Middle frontal gyrus (tissue), 1 donor: ENCODE results near the gene PLCH2.
"Not testable (repeated sequence)": the region's sequence is repeated elsewhere in the genome, so short reads cannot be mapped to it uniquely, and the experiment has no call there.

Experiments used
- DNase-seq: peaks from one replicate; pipeline ENCODE4 v3.0.0-alpha.2; 2015; ENCODE audit warnings: low spot score; ENCODE audit errors: extremely low spot score

The PLCH2 gene

GRCh38 chr1:2442661-2443060, 33.4 kb upstream of the PLCH2 start:
- DNase-seq: no peak

- no peak for DNase-seq
These were observed 32.6 kb upstream of the PLCH2 start for GRCh38 chr1:2443277-2444137.

DNA sequence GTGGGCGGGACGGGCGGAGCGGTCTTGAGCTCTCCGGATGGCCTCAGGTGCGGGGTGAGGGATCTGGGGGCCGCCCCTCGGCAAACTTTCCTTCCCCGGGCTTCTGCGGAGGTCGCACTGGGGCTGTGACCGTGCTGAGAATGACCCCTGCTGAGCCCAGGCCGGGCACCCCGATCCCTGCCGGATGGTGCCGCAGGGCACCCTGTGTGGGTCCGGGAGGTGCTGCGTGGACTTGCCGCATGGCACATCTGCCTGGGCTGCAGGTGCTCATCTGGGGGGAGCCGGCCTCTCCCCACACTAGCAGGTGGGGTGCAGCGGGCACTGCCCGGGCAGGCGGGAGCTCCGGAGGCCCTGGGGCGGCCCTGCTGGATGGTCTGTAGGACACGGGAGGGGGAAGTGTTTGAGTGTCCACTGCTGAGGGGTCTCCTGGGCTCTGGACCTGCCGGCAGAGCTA, 31.9 kb upstream of the PLCH2 start:
- DNase-seq: no peak

- no peak for DNase-seq
These were observed 30.8 kb upstream of the PLCH2 start for GRCh38 chr1:2445162-2445822.

DNA sequence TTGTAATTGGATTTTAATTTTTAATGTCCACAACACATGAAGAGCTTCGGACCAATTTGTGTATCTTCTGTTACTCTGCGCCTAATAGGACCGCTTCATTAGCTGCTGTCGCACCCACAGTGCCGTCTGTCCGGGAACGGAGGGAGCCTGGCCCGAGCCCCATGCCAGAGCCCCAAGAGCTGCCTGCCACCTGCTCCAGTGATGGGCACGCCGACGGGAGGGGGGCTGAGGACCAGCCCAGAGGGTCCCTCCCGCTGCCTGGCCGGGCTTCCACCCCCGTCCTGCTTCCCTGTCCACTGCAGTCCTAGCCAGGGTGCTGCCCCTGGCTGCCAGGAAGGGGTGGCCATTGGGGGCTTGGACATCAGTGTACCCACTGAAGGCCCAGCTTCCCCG, 30.3 kb upstream of the PLCH2 start:
- no peak for DNase-seq

- peak; percentile 50 for DNase-seq
These were observed 29.7 kb upstream of the PLCH2 start for GRCh38 chr1:2446394-2446793.

GRCh38 chr1:2446861-2447260, 29.2 kb upstream of the PLCH2 start:
- DNase-seq: no peak

GRCh38 chr1:2447276-2448097, 28.6 kb upstream of the PLCH2 start:
- DNase-seq: no peak

DNA sequence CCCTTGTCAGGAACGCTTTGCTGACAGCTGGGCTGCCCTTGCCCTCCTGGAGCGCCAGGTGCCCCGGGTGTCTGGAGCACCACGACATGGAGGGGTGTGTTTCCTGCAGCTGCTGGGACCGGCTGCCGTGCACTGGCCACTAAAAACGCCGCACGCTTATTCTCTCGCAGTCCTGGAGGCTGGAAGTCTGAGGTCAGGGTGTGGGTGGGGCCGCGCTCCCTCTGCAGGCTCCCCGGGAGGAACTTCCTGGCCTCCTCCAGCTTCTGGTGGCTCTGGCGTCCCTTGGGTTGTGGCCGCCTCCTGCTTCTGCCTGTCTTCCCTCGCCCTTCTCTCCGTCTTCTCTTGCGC, 28.0 kb upstream of the PLCH2 start:
- no peak for DNase-seq

DNA sequence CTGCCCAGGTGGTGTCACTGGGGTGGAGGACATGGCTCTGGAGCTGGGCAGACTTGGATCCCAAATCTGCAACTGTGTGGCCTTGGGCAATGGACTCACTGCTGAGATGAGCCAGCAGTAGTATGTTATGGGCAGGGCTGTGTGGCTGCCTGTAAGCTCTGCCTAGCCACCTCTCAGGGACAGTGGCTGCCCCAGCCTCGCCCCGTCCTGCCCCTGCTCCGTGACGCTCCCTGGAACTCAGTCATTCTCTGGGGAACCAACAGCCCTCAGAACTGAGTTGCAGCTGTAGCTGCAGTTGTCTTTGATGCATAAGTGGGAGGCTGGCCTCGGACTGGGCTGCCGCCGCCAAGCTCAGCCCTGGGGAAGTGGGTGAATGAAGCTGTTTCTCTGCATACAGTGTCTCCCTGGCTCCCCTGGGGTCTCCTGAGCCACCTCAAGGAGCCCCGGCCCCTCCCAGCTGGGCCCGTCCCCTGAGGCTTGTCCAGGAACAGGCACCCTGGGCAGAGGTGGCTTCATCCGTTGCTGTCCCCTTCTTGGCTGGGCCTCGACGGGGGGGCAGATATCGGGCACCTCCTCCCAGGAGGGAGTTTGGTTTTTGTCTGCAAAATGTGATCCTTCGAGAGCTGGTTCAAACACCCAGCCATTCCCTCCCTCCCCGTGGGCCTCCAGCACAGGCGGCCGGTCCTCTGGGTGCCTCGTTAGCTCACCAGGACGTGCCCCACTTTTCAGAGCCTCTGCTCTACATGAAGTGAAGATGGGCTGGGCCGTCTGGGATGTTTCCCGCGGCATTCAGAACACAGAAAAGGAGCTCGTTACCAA, 26.2 kb upstream of the PLCH2 start:
- DNase-seq: peak; percentile 36

GRCh38 chr1:2451741-2452140, 24.3 kb upstream of the PLCH2 start:
- DNase-seq: no peak

- DNase-seq: no peak
These were observed 23.7 kb upstream of the PLCH2 start for GRCh38 chr1:2452201-2452931.

DNA sequence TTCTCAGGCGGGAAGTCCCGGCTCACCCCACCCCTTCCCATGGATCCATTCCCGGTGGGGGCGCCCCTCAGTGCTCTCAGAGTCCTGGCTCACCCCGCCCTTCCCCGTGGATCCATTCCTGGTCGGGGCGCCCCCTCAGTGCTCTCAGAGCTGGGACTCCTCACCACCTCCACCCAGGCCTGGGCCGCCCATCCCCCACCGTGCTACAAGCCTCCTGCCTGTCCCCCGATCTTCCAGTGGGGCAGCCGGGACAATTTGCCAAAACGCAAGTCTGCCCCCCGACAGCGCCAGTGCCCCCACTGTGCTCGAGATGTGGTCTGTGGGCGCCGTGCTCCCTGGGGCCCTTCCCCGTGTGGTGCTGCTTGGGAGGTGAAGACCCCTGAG, 23.2 kb upstream of the PLCH2 start:
- DNase-seq: no peak

DNA sequence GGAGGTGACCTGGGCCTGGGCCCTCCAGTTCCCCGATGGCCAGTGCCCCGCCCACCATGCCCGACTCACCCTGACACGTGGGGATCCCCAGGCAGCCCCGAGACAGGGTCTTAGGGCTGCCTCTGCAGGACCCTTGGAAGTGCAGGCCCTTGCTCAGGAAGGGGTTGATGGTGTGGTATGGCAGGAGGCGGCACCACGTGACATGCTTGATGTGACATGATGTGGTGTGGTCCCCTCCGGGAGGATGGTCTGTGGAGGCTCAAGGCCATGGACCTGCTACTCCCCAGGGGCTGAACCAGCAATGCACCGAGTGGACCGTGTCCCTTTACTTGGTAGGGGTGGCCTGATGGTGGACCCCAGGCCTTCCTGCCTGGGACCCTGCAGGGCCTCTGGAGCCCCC, 21.9 kb upstream of the PLCH2 start:
- DNase-seq: no peak

- DNase-seq: no peak
These were observed 20.3 kb upstream of the PLCH2 start for GRCh38 chr1:2455757-2456156.

- no peak for DNase-seq
These were observed 18.6 kb upstream of the PLCH2 start for GRCh38 chr1:2457444-2457843.

- no peak for DNase-seq
These were observed 17.4 kb upstream of the PLCH2 start for GRCh38 chr1:2458687-2459086.

DNA sequence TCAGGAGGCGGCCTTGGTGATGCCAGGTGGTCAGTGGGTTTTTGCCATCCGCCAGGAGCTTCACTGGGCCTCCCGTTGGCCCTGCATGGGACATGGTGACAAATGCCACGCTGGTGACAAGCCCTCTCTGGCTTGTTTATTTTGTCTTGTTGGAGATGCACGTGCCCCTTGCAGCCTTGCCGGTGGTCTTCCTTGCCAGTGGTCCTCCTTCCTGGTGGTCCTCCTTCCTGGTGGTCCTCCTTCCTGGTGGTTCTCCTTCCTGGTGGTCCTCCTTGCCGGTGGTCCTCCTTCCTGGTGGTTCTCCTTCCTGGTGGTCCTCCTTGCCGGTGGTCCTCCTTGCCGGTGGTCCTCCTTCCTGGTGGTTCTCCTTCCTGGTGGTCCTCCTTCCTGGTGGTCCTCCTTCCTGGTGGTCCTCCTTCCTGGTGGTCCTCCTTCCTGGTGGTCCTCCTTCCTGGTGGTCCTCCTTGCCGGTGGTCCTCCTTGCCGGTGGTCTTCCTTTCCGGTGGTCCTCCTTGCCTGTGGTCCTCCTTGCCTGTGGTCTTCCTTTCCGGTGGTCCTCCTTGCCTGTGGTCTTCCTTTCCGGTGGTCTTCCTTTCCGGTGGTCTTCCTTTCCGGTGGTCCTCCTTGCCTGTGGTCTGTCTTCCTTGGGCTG, 16.9 kb upstream of the PLCH2 start:
- DNase-seq: not testable (repeated sequence)

GRCh38 chr1:2459757-2460156, 16.3 kb upstream of the PLCH2 start:
- DNase-seq: peak; percentile 62

- no peak for DNase-seq
These were observed 15.9 kb upstream of the PLCH2 start for GRCh38 chr1:2460203-2460602.
